ENCODE results near the gene PINK1. TPM values are rescaled to one million over a fixed set of nuclear protein-coding genes. Genes with fewer than 3 reads are reported as not detected.
"Not testable (repeated sequence)": the region's sequence is repeated elsewhere in the genome, so short reads cannot be mapped to it uniquely, and the experiment has no call there.

PINK1 gene
- total RNA-seq, 3 donors from 2014 or later = 75.4 to 141 (median 111) TPM

DNA sequence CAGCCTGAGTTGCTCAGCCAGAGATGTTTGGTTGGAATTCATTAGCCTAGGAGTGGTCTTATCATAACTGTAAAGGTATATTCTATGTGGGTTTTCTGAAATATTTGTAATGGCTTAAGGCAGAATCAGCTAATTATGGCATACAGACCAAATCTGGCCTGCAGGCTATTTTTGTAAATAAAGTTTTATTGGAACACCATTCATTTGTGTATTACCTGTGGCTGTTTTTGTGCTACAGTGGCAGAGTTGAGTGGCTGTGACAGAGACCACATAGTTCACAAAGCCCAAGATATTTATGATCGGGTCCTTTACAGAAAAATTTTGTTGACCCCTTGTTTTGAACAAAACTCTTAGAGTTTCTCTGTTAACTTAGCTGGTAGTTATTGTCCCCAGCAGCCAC lies 35.3 kb downstream of the PINK1 start:
- intact Hi-C loops (cut with DNase I, micrococcal nuclease) = no loop called here
- H3K36me3 ChIP-seq (ENCODE audit: low read depth) = no peaks in the 10 kb centered on the region
- H3K9me3 ChIP-seq = no peaks in the 10 kb centered on the region
- no peak for DNase-seq
- ATAC-seq = no peak
- no peak for TF ChIP-seq CTCF (IDR thresholded peaks at IDR 0.05)
- H3K4me1 ChIP-seq (ENCODE audit: low read depth) = no peaks in the 10 kb centered on the region
- no peak overlapping the region for H3K4me3 ChIP-seq

DNA sequence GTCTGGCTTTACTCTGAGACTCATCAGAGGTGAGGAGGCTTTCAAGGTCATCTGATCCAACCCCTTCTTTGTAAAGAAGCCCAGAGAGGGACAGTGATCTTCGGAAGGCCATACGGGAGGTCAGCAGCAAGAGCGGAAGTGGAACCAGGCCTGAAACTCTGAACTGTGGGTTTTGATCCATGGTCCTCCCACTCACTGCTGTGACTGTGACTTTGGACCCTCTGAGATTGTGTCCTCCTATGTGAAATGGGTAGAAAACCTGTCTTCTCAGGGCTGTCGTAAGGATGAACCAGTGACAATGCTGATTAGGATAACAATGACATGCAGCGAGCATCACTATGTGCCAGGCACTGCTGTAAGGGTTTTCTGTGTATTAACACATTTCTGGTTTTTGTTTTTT lies 37.7 kb downstream of the PINK1 start:
- ATAC-seq = no peak
- Histone ChIP-seq H3K4me3 (no peak overlapping the region), H3K36me3 (ENCODE audit: low read depth) (no peaks in the 10 kb centered on the region), H3K4me1 (ENCODE audit: low read depth) (no peaks in the 10 kb centered on the region), H3K9me3 (no peaks in the 10 kb centered on the region)
- intact Hi-C loops (cut with DNase I, micrococcal nuclease) = no loop called here
- DNase-seq = no peak
- no peak for TF ChIP-seq CTCF (IDR thresholded peaks at IDR 0.05)

- ATAC-seq (no peak), DNase-seq (no peak)
- Histone ChIP-seq H3K4me1 (ENCODE audit: low read depth) (no peaks in the 10 kb centered on the region), H3K4me3 (no peak overlapping the region), H3K36me3 (ENCODE audit: low read depth) (no peaks in the 10 kb centered on the region), H3K9me3 (no peaks in the 10 kb centered on the region)
- intact Hi-C loops (cut with DNase I, micrococcal nuclease) = no loop called here
- TF ChIP-seq CTCF (IDR thresholded peaks at IDR 0.05) = no peak
Observed at GRCh38 chr1:20672265-20672632, 39.0 kb downstream of the PINK1 start.

GRCh38 chr1:20673626-20674025 lies 40.4 kb downstream of the PINK1 start:
- ATAC-seq; H3K9me3 ChIP-seq; DNase-seq; H3K4me1 ChIP-seq (ENCODE audit: low read depth); H3K36me3 ChIP-seq (ENCODE audit: low read depth); H3K4me3 ChIP-seq; intact Hi-C loops (cut with DNase I, micrococcal nuclease): not testable (repeated sequence)

- Histone ChIP-seq H3K4me3 (no peak overlapping the region), H3K4me1 (ENCODE audit: low read depth) (no peaks in the 10 kb centered on the region), H3K36me3 (ENCODE audit: low read depth) (no peaks in the 10 kb centered on the region), H3K9me3 (no peaks in the 10 kb centered on the region)
- intact Hi-C loops (cut with DNase I, micrococcal nuclease) = no loop called here
- DNase-seq (no peak), ATAC-seq (no peak)
- TF ChIP-seq CTCF (IDR thresholded peaks at IDR 0.05) = no peak
Observed at GRCh38 chr1:20678599-20678998, 45.3 kb downstream of the PINK1 start.

GRCh38 chr1:20680269-20680668 lies 47.0 kb downstream of the PINK1 start:
- no peaks in the 10 kb centered on the region for H3K4me1 ChIP-seq (ENCODE audit: low read depth)
- no peak for TF ChIP-seq CTCF (IDR thresholded peaks at IDR 0.05)
- intact Hi-C loops (cut with DNase I, micrococcal nuclease) = no loop called here
- no peaks in the 10 kb centered on the region for H3K9me3 ChIP-seq
- ATAC-seq = no peak
- no peaks in the 10 kb centered on the region for H3K36me3 ChIP-seq (ENCODE audit: low read depth)
- no peak overlapping the region for H3K4me3 ChIP-seq
- no peak for DNase-seq
